Natural killer cell (primary cell): ENCODE data around the gene PRKAG1. TPM values are rescaled to one million over a fixed set of nuclear protein-coding genes. Genes with fewer than 3 reads are reported as not detected.
A peak's percentile ranks its signal among the peaks of the same experiment; 100 is the strongest.

Source experiments
- ATAC-seq, 3 donors: fragments of 150-1000 bp in 2 of 3; fragments of 200-7000 bp in 1 of 3; cut with Tn5 transposase; 1 replicate in 1 of 3; 2 replicates in 2 of 3; pipeline ENCODE4 v1.10.0; 2021; ENCODE audit warnings: mild to moderate bottlenecking in 2 of 3, moderate library complexity in 2 of 3
- DNase-seq, 2 donors: peaks; one replicate each; pipeline versions ENCODE4 v3.0.0 to v3.0.0-alpha.2; 2013 to 2021; ENCODE audit warnings: mixed read lengths in 1 of 2
- H3K27ac ChIP-seq: one replicate; pipeline ENCODE4 v1.5.1; 2013; ENCODE audit warnings: mild to moderate bottlenecking, low read length
- H3K27me3 ChIP-seq: one replicate; pipeline ENCODE4 v1.6.1; 2013; ENCODE audit warnings: low read length; ENCODE audit not compliant: control insufficient read depth, insufficient read depth
- H3K36me3 ChIP-seq: one replicate; pipeline ENCODE4 v1.6.1; 2013; ENCODE audit warnings: low read length; ENCODE audit not compliant: control insufficient read depth, insufficient read depth
- H3K4me1 ChIP-seq: one replicate; pipeline ENCODE4 v1.6.1; 2013; ENCODE audit warnings: low read length; ENCODE audit not compliant: control insufficient read depth, insufficient read depth
- H3K4me3 ChIP-seq: one replicate; pipeline ENCODE4 v1.5.1; 2013; ENCODE audit warnings: low read length
- H3K9me3 ChIP-seq: one replicate; pipeline ENCODE4 v1.6.1; 2013; ENCODE audit warnings: low read length; ENCODE audit not compliant: control insufficient read depth, insufficient read depth
- H3K27ac Mint-ChIP-seq, 2 donors: one replicate each; pipeline ENCODE4 v1.8.0; 2022; ENCODE audit warnings: mild to moderate bottlenecking in 2 of 2, mixed read lengths in 2 of 2, moderate library complexity in 1 of 2
- H3K27me3 Mint-ChIP-seq, 2 donors: one replicate each; pipeline ENCODE4 v1.8.0; 2022; ENCODE audit warnings: low read depth in 2 of 2, mixed read lengths in 2 of 2
- H3K36me3 Mint-ChIP-seq: one replicate; pipeline ENCODE4 v1.8.0; 2022; ENCODE audit warnings: mixed read lengths
- H3K4me1 Mint-ChIP-seq, 2 donors: one replicate each; pipeline ENCODE4 v1.8.0; 2022; ENCODE audit warnings: mixed read lengths in 2 of 2
- H3K4me3 Mint-ChIP-seq: one replicate; pipeline ENCODE4 v1.8.0; 2022; ENCODE audit warnings: mild to moderate bottlenecking, moderate library complexity, mixed read lengths
- H3K9me3 Mint-ChIP-seq, 2 donors: one replicate each; pipeline ENCODE4 v1.8.0; 2022; ENCODE audit warnings: mixed read lengths in 2 of 2
- WGBS: methylation state at CpG from one replicate; pipeline ENCODE4 v1.1.7; 2013; ENCODE audit warnings: missing lambda C conversion rate; ENCODE audit not compliant: insufficient coverage; 5-methylcytosine and 5-hydroxymethylcytosine counted together
- intact Hi-C: fragments of 100-400 bp; cut with micrococcal nuclease; formaldehyde crosslinking; loops from one replicate; pipeline ENCODE4 v1.14.2; 2022
- total RNA-seq, 4 donors: library from RNA; stranded (reverse); fragments of 120-200 nt in 1 of 4; gene quantifications; one replicate each; pipeline versions ENCODE4 v1.2.3 to v1.2.4, GENCODE V29; 2013 to 2022
- TF ChIP-seq, protein P1 (sequence below): fragments of 200-600 bp; IDR thresholded peaks from one replicate; pipeline ENCODE4 v1.8.0; 2022; ENCODE audit warnings: antibody characterized with exemption

The PRKAG1 gene
- total RNA-seq, 3 donors from 2014 or later (not counting 1 experiment from before 2014, with no cell fraction given), result 76.4 to 100 (median 81.1) TPM

DNA sequence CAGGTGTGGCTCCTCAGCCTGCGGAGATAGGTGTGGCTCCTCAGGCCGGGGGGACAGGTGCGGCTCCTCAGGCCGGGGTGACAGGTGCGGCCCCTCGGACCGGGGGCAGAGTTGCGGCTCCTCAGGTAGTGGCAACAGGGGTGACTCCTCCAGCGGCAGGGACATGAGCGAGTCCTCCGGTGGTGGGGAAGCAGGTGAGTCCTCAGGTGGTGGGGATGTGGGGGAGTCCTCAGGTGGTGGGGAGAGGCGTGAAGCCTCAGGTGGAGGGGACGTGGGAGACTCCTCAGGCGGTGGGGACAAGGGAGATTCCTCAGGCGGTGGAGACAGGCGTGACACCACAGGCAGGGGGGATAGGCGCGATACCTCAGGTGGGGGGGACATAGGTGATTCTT is 32.8 kb upstream of the PRKAG1 start:
- Mint-ChIP-seq H3K27me3 (no peaks in the 10 kb centered on the region), H3K9me3 (no peaks in the 10 kb centered on the region), H3K27ac (peak overlapping the region; percentile 48 to 57), H3K36me3 (peaks cover 15% of the 10 kb centered on the region), H3K4me1 (peaks cover 25 to 47% of the 10 kb centered on the region in 2 donors), H3K4me3 (no peak overlapping the region)
- no peak for ATAC-seq
- intact Hi-C loops, result no loop called here
- no peak for DNase-seq
- WGBS, result 96% methylated on average over 18 of the region's 18 CpGs
- Histone ChIP-seq H3K9me3 (no peaks in the 10 kb centered on the region), H3K4me1 (peaks cover 15% of the 10 kb centered on the region), H3K27me3 (no peaks in the 10 kb centered on the region), H3K27ac (no peak overlapping the region), H3K36me3 (peaks cover 85% of the 10 kb centered on the region), H3K4me3 (no peak overlapping the region)
- TF ChIP-seq, protein P1, sequence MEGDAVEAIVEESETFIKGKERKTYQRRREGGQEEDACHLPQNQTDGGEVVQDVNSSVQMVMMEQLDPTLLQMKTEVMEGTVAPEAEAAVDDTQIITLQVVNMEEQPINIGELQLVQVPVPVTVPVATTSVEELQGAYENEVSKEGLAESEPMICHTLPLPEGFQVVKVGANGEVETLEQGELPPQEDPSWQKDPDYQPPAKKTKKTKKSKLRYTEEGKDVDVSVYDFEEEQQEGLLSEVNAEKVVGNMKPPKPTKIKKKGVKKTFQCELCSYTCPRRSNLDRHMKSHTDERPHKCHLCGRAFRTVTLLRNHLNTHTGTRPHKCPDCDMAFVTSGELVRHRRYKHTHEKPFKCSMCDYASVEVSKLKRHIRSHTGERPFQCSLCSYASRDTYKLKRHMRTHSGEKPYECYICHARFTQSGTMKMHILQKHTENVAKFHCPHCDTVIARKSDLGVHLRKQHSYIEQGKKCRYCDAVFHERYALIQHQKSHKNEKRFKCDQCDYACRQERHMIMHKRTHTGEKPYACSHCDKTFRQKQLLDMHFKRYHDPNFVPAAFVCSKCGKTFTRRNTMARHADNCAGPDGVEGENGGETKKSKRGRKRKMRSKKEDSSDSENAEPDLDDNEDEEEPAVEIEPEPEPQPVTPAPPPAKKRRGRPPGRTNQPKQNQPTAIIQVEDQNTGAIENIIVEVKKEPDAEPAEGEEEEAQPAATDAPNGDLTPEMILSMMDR, result no peak

DNA sequence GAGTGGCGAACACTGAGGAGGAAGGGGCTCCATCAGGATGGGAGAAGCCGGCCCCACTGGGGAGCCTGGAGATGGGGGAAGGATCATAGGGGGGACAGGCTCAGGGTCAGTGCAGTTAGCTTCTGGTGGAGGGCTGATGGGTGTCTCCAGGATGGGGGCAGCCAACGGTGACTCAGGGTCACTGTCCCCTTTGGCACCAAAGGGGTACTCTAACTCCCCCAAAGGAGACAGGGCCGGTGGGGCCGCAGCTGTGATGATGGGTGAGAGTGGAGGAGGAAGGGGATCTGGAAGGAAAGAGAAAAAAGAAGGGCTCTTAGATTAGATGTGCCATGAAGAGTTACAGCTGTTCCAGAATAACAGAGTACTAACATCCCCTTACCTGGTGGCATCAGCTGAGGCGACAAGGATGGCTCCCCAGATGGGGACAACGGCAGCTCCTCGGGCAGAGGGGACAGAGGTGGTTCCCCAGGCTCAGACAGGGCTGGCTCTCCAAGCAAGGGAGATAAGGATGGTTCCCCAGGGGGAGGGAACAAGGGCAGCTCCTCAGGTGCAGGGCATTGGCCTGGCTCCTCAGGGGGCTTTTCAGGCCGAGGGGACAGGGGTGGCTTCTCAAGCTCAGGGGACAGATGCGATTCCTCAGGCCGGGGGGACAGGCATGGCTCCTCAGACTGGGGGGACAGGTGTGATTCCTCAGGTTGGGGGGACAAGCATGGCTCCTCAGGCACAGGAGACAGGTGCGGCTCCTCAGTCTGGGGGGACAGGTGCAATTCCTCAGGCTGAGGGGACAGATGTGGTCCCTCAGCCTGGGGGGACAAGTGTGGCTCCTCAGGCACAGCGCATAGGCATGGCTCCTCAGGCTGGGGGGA is 32.2 kb upstream of the PRKAG1 start:
- no peaks in the 10 kb centered on the region for H3K27me3 Mint-ChIP-seq
- no peak overlapping the region for H3K4me3 Mint-ChIP-seq
- 92% methylated on average over 13 of the region's 13 CpGs for WGBS
- Histone ChIP-seq H3K9me3 (no peaks in the 10 kb centered on the region), H3K27ac (no peak overlapping the region), H3K4me1 (peaks cover 10% of the 10 kb centered on the region), H3K4me3 (no peak overlapping the region), H3K36me3 (peaks cover 92% of the 10 kb centered on the region), H3K27me3 (no peaks in the 10 kb centered on the region)
- DNase-seq (no peak), ATAC-seq (no peak)
- no peaks in the 10 kb centered on the region for H3K9me3 Mint-ChIP-seq
- H3K36me3 Mint-ChIP-seq, result peaks cover 15% of the 10 kb centered on the region
- peak overlapping the region in 1 of 2 donors; percentile 69 for H3K27ac Mint-ChIP-seq
- intact Hi-C loops, result no loop called here
- peaks cover 18 to 40% of the 10 kb centered on the region in 2 donors for H3K4me1 Mint-ChIP-seq
- TF ChIP-seq, protein P1, result no peak

DNA sequence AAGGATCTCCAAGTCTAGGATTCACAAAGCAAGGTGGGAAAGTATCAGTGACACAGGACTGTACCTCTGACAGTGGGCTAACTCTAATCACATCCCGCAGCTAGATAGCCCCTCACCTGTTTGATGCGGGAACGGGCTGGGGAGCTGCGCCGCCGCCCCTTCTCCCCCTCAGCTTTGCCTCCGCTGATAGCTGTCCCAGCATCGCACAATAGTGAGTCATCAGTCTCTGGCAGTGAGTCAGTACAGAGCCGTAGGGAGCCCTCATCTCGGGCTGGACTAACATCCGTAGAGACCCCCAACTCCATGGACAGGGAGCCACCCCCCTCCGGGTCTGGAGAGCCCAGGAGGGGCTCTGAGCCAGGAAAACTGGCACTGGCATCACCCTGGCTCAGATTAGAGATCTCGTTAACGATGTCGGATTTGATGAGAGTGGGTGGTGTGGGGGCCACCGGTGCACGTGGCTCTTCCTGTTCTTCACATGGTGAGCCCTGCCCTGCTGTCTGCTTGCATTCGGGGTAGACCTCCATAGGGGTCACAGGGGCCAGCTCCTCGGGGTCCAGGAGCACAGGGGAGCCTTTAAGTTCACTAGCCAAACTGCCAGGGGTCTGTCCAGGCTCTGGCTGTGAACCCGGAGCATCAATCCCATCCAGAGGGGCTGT is 31.1 kb upstream of the PRKAG1 start:
- TF ChIP-seq, protein P1, result no peak
- peaks cover 2% of the 10 kb centered on the region for H3K4me1 ChIP-seq
- no peaks in the 10 kb centered on the region for H3K9me3 ChIP-seq
- no peak overlapping the region for H3K4me3 ChIP-seq
- no peaks in the 10 kb centered on the region for H3K9me3 Mint-ChIP-seq
- H3K27ac ChIP-seq, result no peak overlapping the region
- no peak overlapping the region for H3K4me3 Mint-ChIP-seq
- no peaks in the 10 kb centered on the region for H3K27me3 ChIP-seq
- intact Hi-C loops, result no loop called here
- peaks cover 94% of the 10 kb centered on the region for H3K36me3 ChIP-seq
- no peak for ATAC-seq
- H3K36me3 Mint-ChIP-seq, result peaks cover 15% of the 10 kb centered on the region
- H3K4me1 Mint-ChIP-seq, result peaks cover 8 to 31% of the 10 kb centered on the region in 2 donors
- peak overlapping the region in 1 of 2 donors; percentile 69 for H3K27ac Mint-ChIP-seq
- no peak for DNase-seq
- 96% methylated on average over 20 of the region's 20 CpGs for WGBS
- H3K27me3 Mint-ChIP-seq, result no peaks in the 10 kb centered on the region
